K562 (cell line): ENCODE data around the gene SAE1. TPM values are rescaled to one million over a fixed set of nuclear protein-coding genes. Genes with fewer than 3 reads are reported as not detected.

ENCODE experiments used
- CHD1 ChIP-seq: fragments of 200-600 bp; sonication (generic); IDR thresholded peaks from one replicate; pipeline ENCODE4 v1.6.1; 2012; ENCODE audit warnings: mild to moderate bottlenecking, moderate library complexity, low read length, inconsistent platforms
- CHD4 ChIP-seq: fragments of 200-600 bp; sonication (generic); IDR thresholded peaks from 3 replicates; pipeline ENCODE4 v1.6.1; 2012; ENCODE audit warnings: low read depth, mild to moderate bottlenecking, mixed read lengths, low read length, inconsistent platforms; ENCODE audit not compliant: insufficient read depth, insufficient replicate concordance, poor library complexity, severe bottlenecking
- CREM ChIP-seq: IDR thresholded peaks from 2 replicates; pipeline ENCODE4 v1.6.1; 2014; ENCODE audit warnings: antibody characterized with exemption, low read depth
- CTBP1 ChIP-seq: fragments of 450-650 bp; IDR thresholded peaks from 2 replicates; pipeline ENCODE4 v1.6.1; 2016; ENCODE audit warnings: borderline replicate concordance
- ELF2 ChIP-seq: fragments of 250-450 bp; sonication (Bioruptor Pico); IDR thresholded peaks from 2 replicates; pipeline ENCODE4 v1.5.0; 2021; ENCODE audit warnings: mild to moderate bottlenecking
- FOSL1 ChIP-seq: fragments of 200-800 bp; sonication (Bioruptor generic); conservative IDR thresholded peaks from 2 replicates; pipeline ENCODE4 v1.6.1; 2016; ENCODE audit warnings: missing genetic modification characterization, missing compliant biosample characterization
- FOXJ3 ChIP-seq: sonication (generic); formaldehyde crosslinking; IDR thresholded peaks from 2 replicates; pipeline ENCODE4 v1.4.0; 2020; ENCODE audit warnings: mild to moderate bottlenecking, missing genetic modification reagents
- FOXK1 ChIP-seq: sonication (generic); formaldehyde crosslinking; IDR thresholded peaks from 2 replicates; pipeline ENCODE4 v1.8.0; 2022; ENCODE audit warnings: missing genetic modification reagents, mild to moderate bottlenecking, borderline replicate concordance
- JUN ChIP-seq, 2 experiments: sonication (generic) in 1 of 2; formaldehyde crosslinking in 1 of 2; IDR thresholded peaks; 2 replicates each; pipeline versions ENCODE4 v1.6.1 to v1.8.0; 2012 to 2022; ENCODE audit warnings: borderline replicate concordance in 2 of 2, mild to moderate bottlenecking in 2 of 2, improper control_type of control experiment in 1 of 2, low read depth in 1 of 2, low read length in 1 of 2, missing genetic modification reagents in 1 of 2
- MCM7 ChIP-seq, 2 experiments: fragments of 450-650 bp; IDR thresholded peaks; 2 replicates each; pipeline ENCODE4 v1.6.1; 2016 to 2018
- MEF2D ChIP-seq: conservative IDR thresholded peaks from 2 replicates; pipeline ENCODE4 v1.6.1; 2016; ENCODE audit warnings: low read depth, missing genetic modification characterization, missing compliant biosample characterization
- NCOR1 ChIP-seq: fragments of 450-650 bp; IDR thresholded peaks from 2 replicates; pipeline ENCODE4 v1.6.1; 2016; ENCODE audit warnings: mild to moderate bottlenecking, moderate library complexity
- NELFE ChIP-seq: IDR thresholded peaks from 2 replicates; pipeline ENCODE4 v1.6.1; 2011; ENCODE audit warnings: mild to moderate bottlenecking; ENCODE audit not compliant: insufficient read depth, insufficient read length
- NR2F6 ChIP-seq: fragments of 450-650 bp; formaldehyde crosslinking; IDR thresholded peaks from 2 replicates; pipeline ENCODE4 v1.4.0; 2020; ENCODE audit warnings: mild to moderate bottlenecking
- OTX1 ChIP-seq: fragments of 450-650 bp; formaldehyde crosslinking; IDR thresholded peaks from 2 replicates; pipeline ENCODE4 v1.4.0; 2022; ENCODE audit warnings: mild to moderate bottlenecking
- PCBP2 ChIP-seq: fragments of 200-400 bp; formaldehyde crosslinking; IDR thresholded peaks from 2 replicates; pipeline ENCODE4 v1.6.1; 2018; ENCODE audit warnings: low read length, low read depth, mild to moderate bottlenecking, moderate library complexity; ENCODE audit not compliant: poor library complexity, severe bottlenecking
- POLR2H ChIP-seq: IDR thresholded peaks from 2 replicates; pipeline ENCODE4 v1.6.1; 2016; ENCODE audit warnings: missing genetic modification characterization, low read depth, mild to moderate bottlenecking, control low read depth, missing compliant biosample characterization, moderate library complexity
- SMARCB1 ChIP-seq: IDR thresholded peaks from 2 replicates; pipeline ENCODE4 v1.6.1; 2011; ENCODE audit warnings: improper control_type of control experiment, low read depth; ENCODE audit not compliant: insufficient read length
- SRSF7 ChIP-seq: fragments of 200-400 bp; formaldehyde crosslinking; optimal IDR thresholded peaks from 2 replicates; pipeline ENCODE3; 2017; ENCODE audit warnings: mild to moderate bottlenecking, low read depth, low read length
- TAF1 ChIP-seq: IDR thresholded peaks from 2 replicates; pipeline ENCODE4 v1.6.1; 2011; ENCODE audit warnings: mild to moderate bottlenecking, low read length, moderate library complexity; ENCODE audit not compliant: insufficient read depth, control insufficient read depth, severe bottlenecking; ENCODE audit errors: extremely low read depth
- TEAD2 ChIP-seq: fragments of 450-650 bp; IDR thresholded peaks from 2 replicates; pipeline ENCODE4 v1.6.1; 2016; ENCODE audit warnings: missing genetic modification characterization, control low read depth, missing compliant biosample characterization
- ZNF133 ChIP-seq: fragments of 250-450 bp; sonication (Bioruptor Pico); IDR thresholded peaks from 2 replicates; pipeline ENCODE4 v1.4.0; 2020; ENCODE audit warnings: mild to moderate bottlenecking
- ZNF431 ChIP-seq: sonication (generic); formaldehyde crosslinking; IDR thresholded peaks from 2 replicates; pipeline ENCODE4 v1.8.0; 2022; ENCODE audit warnings: mild to moderate bottlenecking, missing genetic modification reagents
- ZNF551 ChIP-seq: fragments of 250-450 bp; sonication (Bioruptor Pico); IDR thresholded peaks from 2 replicates; pipeline ENCODE4 v1.5.0; 2021; ENCODE audit warnings: mild to moderate bottlenecking, moderate library complexity
- ZNF583 ChIP-seq: fragments of 250-450 bp; sonication (Bioruptor Pico); IDR thresholded peaks from 2 replicates; pipeline ENCODE4 v1.4.0; 2020
- polyA plus RNA-seq, 8 experiments: library from polyadenylated mRNA; depleted of rRNA in 4 of 8; stranded (reverse) in 5 of 8; unstranded in 3 of 8; fragments of >200 nt; fragmentation: Nextera tagmentation in 2 of 8; fragmentation: Illumina TruSeq in 1 of 8; extraction: Ambion mirVana in 2 of 8; extraction: Trizol in 1 of 8; gene quantifications; 2 replicates each; pipeline versions ENCODE4 v1.2.1 to v1.2.3, GENCODE V29; 2011 to 2014; ENCODE audit warnings: inconsistent platforms in 1 of 8, missing spikeins in 1 of 8
- total RNA-seq, 7 experiments: library from RNA; depleted of rRNA in 6 of 7; stranded (reverse); fragments of >200 nt in 6 of 7; fragmentation: Illumina TruSeq in 2 of 7; extraction: Trizol in 2 of 7; gene quantifications; 2 replicates each; pipeline versions ENCODE4 v1.2.1 to v1.2.3, GENCODE V29; 2011 to 2021; ENCODE audit warnings: low replicate concordance in 1 of 7
- TF ChIP-seq, protein P1 (sequence below): sonication (generic); formaldehyde crosslinking; IDR thresholded peaks from 2 replicates; pipeline ENCODE4 v1.8.0; 2022; ENCODE audit warnings: missing genetic modification reagents, mild to moderate bottlenecking, borderline replicate concordance
- TF ChIP-seq, protein P2 (sequence below): conservative IDR thresholded peaks from 2 replicates; pipeline ENCODE4 v1.6.1; 2011; ENCODE audit warnings: low read depth, mild to moderate bottlenecking, low read length; ENCODE audit not compliant: control insufficient read depth

The SAE1 gene
- total and polyA plus RNA-seq, 9 of the 15 experiments (the other 6 are each of a cell fraction or from before 2014, with no cell fraction given): 82.8 to 299 (median 217) TPM

DNA sequence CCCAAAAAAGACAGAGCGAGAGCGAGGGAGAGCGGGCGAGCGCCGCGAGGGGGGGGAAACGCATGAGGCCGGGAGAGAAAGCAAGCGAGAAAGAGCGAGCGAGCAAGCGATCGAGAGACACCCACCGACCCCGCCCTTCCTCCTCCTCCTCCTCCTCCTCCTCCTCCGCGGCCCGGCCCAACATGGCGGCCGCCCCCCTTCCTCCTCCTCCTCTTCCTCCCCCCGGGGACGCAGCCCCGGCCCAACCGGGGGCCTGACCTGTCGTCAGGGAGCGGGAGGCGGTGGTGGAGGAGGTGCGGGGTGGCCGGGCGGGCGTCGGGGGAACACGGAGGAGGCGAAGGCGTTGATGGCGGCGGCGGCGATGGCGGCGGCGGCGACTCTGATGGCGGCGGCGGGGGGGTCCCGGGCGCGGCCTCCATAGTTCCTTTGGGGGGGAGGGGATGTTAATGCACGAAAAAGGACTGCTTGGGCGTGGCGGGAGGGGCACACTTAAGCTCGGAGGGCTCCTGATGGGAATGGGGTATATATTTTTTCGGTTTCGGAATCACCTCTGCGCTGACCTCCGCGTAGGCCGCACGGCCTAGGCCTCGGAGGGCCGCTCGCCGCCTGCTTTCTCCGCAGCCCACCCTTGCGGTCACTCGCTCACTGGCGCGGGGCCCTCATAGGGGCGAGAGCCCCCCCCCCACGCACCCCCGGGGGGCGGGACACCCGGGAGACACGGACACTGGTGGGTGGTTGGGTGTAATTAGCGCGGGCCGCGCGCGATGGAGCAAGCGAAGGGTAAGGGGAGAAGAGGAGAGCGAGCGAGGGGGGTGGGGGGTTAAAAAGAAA lies 18.3 kb upstream of the SAE1 start (continued):
- TF ChIP-seq JUN (IDR thresholded peaks at IDR 0.05; ENCODE audit: borderline replicate concordance, low read depth, low read length) (no peak), JUN (CRISPR knock-in tag; IDR thresholded peaks at IDR 0.05; ENCODE audit: borderline replicate concordance) (no peak), CHD4 (no peak), TAF1 (peak; percentile 93), TEAD2 (tag) (no peak), ZNF431 (CRISPR knock-in tag) (0 out of 2 replicates have a peak, but pooled peaks have one; percentile 17), FOSL1 (tag) (no peak), SRSF7 (no peak), OTX1 (CRISPR knock-in tag) (no peak; the same call in none of the 2 replicates), CTBP1 (no peak), ZNF133 (CRISPR knock-in tag) (no peak), ELF2 (CRISPR knock-in tag) (0 out of 2 replicates have a peak, but pooled peaks have one; percentile 44), ZNF551 (CRISPR knock-in tag) (no peak), POLR2H (tag) (no peak; the same call in 1 of the 2 replicates), CREM (peak; percentile 56), NELFE (no peak), NR2F6 (no peak), CHD1 (peak; percentile 99), FOXJ3 (CRISPR knock-in tag) (no peak), PCBP2 (peak; percentile 36), ZNF583 (0 out of 2 replicates have a peak, but pooled peaks have one; percentile 65), MCM7 (IDR thresholded peaks at IDR 0.05) (no peak), FOXK1 (CRISPR knock-in tag) (0 out of 2 replicates have a peak, but pooled peaks have one; percentile 50), NCOR1 (peak; percentile 38), SMARCB1 (no peak), MEF2D (no peak)
- TF ChIP-seq, protein P1, sequence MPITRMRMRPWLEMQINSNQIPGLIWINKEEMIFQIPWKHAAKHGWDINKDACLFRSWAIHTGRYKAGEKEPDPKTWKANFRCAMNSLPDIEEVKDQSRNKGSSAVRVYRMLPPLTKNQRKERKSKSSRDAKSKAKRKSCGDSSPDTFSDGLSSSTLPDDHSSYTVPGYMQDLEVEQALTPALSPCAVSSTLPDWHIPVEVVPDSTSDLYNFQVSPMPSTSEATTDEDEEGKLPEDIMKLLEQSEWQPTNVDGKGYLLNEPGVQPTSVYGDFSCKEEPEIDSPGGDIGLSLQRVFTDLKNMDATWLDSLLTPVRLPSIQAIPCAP (CRISPR knock-in tag): no peak
- TF ChIP-seq, protein P2, sequence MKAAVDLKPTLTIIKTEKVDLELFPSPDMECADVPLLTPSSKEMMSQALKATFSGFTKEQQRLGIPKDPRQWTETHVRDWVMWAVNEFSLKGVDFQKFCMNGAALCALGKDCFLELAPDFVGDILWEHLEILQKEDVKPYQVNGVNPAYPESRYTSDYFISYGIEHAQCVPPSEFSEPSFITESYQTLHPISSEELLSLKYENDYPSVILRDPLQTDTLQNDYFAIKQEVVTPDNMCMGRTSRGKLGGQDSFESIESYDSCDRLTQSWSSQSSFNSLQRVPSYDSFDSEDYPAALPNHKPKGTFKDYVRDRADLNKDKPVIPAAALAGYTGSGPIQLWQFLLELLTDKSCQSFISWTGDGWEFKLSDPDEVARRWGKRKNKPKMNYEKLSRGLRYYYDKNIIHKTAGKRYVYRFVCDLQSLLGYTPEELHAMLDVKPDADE: 0 out of 2 replicates have a peak, but pooled peaks have one; percentile 38
